ENCODE data around the gene TGFB2. TPM values are rescaled to one million over a fixed set of nuclear protein-coding genes. Genes with fewer than 3 reads are reported as not detected.

Gene TGFB2
- total RNA-seq, 4 donors from 2014 or later: 3.3 to 9.4 (median 6.8) TPM

DNA sequence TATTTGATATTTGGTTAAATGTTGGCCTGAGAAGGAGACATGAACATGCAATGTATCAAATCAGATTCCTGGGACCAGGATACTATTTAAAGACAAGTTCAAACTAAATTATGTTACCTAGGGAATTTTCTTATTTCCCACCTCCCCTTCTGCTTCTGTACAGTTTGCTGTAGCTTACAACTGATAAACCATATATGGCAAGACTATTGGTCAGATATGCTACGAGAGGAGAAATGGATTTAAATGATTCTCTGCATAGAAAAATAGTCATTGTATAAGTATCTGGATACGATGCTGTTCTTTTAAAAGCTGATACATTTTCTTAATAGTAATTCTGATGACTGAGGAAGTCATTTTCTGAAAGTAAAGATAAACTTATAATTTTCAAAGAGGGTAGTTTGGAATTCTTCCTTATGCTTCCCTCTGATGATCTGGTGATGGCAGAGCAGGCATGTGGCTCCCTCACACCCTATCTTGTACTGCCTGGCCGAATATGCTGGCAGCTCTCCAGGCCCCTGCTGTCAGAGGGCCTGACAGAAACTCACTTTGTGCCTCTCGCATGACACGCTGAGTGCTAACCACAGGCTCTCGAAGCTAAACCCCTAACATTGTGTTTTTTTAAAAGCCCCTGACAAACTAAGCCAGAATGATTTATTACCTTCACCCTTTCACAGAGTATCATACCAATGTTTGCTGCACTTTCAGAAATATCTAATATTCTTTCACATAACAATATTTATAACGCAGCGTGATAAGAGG, 40.7 kb upstream of the TGFB2 start:
- H3K9me3 ChIP-seq: no peaks in the 10 kb centered on the region
- no peaks in the 10 kb centered on the region for H3K27me3 ChIP-seq
- H3K27ac ChIP-seq: no peak overlapping the region
- H3K4me3 ChIP-seq: no peak overlapping the region
- no peak for TF ChIP-seq POLR2AphosphoS5 (IDR thresholded peaks at IDR 0.05)
- TF ChIP-seq EP300 (IDR thresholded peaks at IDR 0.05): no peak
- TF ChIP-seq POLR2A (IDR thresholded peaks at IDR 0.05): no peak
- TF ChIP-seq, protein P1, sequence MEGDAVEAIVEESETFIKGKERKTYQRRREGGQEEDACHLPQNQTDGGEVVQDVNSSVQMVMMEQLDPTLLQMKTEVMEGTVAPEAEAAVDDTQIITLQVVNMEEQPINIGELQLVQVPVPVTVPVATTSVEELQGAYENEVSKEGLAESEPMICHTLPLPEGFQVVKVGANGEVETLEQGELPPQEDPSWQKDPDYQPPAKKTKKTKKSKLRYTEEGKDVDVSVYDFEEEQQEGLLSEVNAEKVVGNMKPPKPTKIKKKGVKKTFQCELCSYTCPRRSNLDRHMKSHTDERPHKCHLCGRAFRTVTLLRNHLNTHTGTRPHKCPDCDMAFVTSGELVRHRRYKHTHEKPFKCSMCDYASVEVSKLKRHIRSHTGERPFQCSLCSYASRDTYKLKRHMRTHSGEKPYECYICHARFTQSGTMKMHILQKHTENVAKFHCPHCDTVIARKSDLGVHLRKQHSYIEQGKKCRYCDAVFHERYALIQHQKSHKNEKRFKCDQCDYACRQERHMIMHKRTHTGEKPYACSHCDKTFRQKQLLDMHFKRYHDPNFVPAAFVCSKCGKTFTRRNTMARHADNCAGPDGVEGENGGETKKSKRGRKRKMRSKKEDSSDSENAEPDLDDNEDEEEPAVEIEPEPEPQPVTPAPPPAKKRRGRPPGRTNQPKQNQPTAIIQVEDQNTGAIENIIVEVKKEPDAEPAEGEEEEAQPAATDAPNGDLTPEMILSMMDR (IDR thresholded peaks at IDR 0.05): no peak
- WGBS, 2 donors (ENCODE audit: low coverage in 1 of 2): 35 to 63% methylated on average over 8 of the region's 8 CpGs
- H3K36me3 ChIP-seq: peaks cover 0 to 63% of the 10 kb centered on the region in 2 donors
- peaks cover 0 to 5% (median 0%) of the 10 kb centered on the region in 3 donors for H3K4me1 ChIP-seq
- ATAC-seq: no peak

GRCh38 chr1:218305472-218306064, 39.6 kb upstream of the TGFB2 start:
- no peak overlapping the region for H3K4me3 ChIP-seq
- no peak for ATAC-seq
- H3K9me3 ChIP-seq: no peaks in the 10 kb centered on the region
- TF ChIP-seq POLR2AphosphoS5 (IDR thresholded peaks at IDR 0.05) (no peak), EP300 (IDR thresholded peaks at IDR 0.05) (no peak), POLR2A (IDR thresholded peaks at IDR 0.05) (no peak)
- TF ChIP-seq, protein P1 (IDR thresholded peaks at IDR 0.05): no peak
- H3K27ac ChIP-seq: no peak overlapping the region
- peaks cover 0 to 5% (median 0%) of the 10 kb centered on the region in 3 donors for H3K4me1 ChIP-seq
- peaks cover 0 to 63% of the 10 kb centered on the region in 2 donors for H3K36me3 ChIP-seq
- 40 to 64% methylated on average over 1 to 6 of the region's 6 CpGs for WGBS, 2 donors (ENCODE audit: low coverage in 1 of 2)
- H3K27me3 ChIP-seq: no peaks in the 10 kb centered on the region

- H3K4me1 ChIP-seq: no peaks in the 10 kb centered on the region
- 86 to 100% methylated on average over 2 of the region's 2 CpGs for WGBS, 2 donors (ENCODE audit: low coverage in 1 of 2)
- H3K36me3 ChIP-seq: peaks cover 0 to 22% of the 10 kb centered on the region in 2 donors
- no peak overlapping the region for H3K27ac ChIP-seq
- no peak for ATAC-seq
- TF ChIP-seq POLR2AphosphoS5 (IDR thresholded peaks at IDR 0.05): no peak
- no peak for TF ChIP-seq POLR2A (IDR thresholded peaks at IDR 0.05)
- TF ChIP-seq, protein P1 (IDR thresholded peaks at IDR 0.05): no peak
- TF ChIP-seq EP300 (IDR thresholded peaks at IDR 0.05): no peak
- H3K4me3 ChIP-seq: no peak overlapping the region
- no peaks in the 10 kb centered on the region for H3K9me3 ChIP-seq
- no peaks in the 10 kb centered on the region for H3K27me3 ChIP-seq
These were observed 32.6 kb upstream of the TGFB2 start for GRCh38 chr1:218312509-218312908.

GRCh38 chr1:218314316-218314715, 30.8 kb upstream of the TGFB2 start:
- no peak for ATAC-seq
- 95% methylated on average over 2 to 3 of the region's 3 CpGs for WGBS, 2 donors (ENCODE audit: low coverage in 1 of 2)
- Histone ChIP-seq H3K27ac (no peak overlapping the region), H3K27me3 (no peaks in the 10 kb centered on the region), H3K4me3 (no peak overlapping the region), H3K9me3 (no peaks in the 10 kb centered on the region), H3K4me1 (no peaks in the 10 kb centered on the region), H3K36me3 (peaks cover 0 to 6% of the 10 kb centered on the region in 2 donors)
- TF ChIP-seq POLR2A (IDR thresholded peaks at IDR 0.05) (no peak), POLR2AphosphoS5 (IDR thresholded peaks at IDR 0.05) (no peak), EP300 (IDR thresholded peaks at IDR 0.05) (no peak)
- TF ChIP-seq, protein P1 (IDR thresholded peaks at IDR 0.05): no peak

DNA sequence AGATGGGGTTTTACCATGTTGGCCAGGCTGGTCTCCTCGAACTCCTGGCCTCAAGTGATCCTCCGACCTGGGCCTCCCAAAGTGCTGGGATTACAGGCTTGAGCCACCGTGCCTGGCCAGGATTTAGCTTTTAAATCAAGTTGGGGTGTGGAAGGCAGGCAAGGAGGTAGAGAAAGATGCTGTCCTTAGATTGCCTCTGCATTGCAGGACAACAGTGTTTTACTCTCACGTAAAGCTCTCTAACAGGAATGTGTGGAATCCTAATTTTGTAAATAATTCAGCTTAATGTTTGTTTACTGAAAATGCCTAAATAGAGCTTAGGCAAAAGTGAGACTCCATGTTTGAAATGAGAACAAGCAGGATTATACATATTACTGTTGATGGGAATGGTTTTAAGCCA, 29.5 kb upstream of the TGFB2 start:
- no peak for ATAC-seq
- no peaks in the 10 kb centered on the region for H3K27me3 ChIP-seq
- TF ChIP-seq POLR2A (IDR thresholded peaks at IDR 0.05) (no peak), EP300 (IDR thresholded peaks at IDR 0.05) (no peak), POLR2AphosphoS5 (IDR thresholded peaks at IDR 0.05) (no peak)
- TF ChIP-seq, protein P1 (IDR thresholded peaks at IDR 0.05): no peak
- 100% methylated on average over 1 of the region's 4 CpGs for WGBS, 2 donors (ENCODE audit: low coverage in 1 of 2)
- no peak overlapping the region for H3K4me3 ChIP-seq
- no peak overlapping the region for H3K27ac ChIP-seq
- no peaks in the 10 kb centered on the region for H3K4me1 ChIP-seq
- no peaks in the 10 kb centered on the region for H3K9me3 ChIP-seq
- H3K36me3 ChIP-seq: peaks cover 0 to 5% of the 10 kb centered on the region in 2 donors

All from gastroesophageal sphincter (tissue), 4 donors.